GM12865 (cell line): ENCODE data around the gene NAA50.

Source experiments
- DNase-seq: peaks from one replicate; pipeline ENCODE4 v3.0.0; 2010; ENCODE audit warnings: low read depth
- H3K4me3 ChIP-seq: 2 replicates; pipeline ENCODE4 v1.5.1; 2011; ENCODE audit warnings: mild to moderate bottlenecking, low read depth, low read length, control low read depth
- TF ChIP-seq, protein P1 (sequence below): IDR thresholded peaks from 2 replicates; pipeline ENCODE4 v1.5.1; 2011; ENCODE audit warnings: low read length, control low read depth, low read depth, inconsistent platforms; ENCODE audit not compliant: insufficient read depth; ENCODE audit errors: missing control alignments

NAA50 gene

DNA sequence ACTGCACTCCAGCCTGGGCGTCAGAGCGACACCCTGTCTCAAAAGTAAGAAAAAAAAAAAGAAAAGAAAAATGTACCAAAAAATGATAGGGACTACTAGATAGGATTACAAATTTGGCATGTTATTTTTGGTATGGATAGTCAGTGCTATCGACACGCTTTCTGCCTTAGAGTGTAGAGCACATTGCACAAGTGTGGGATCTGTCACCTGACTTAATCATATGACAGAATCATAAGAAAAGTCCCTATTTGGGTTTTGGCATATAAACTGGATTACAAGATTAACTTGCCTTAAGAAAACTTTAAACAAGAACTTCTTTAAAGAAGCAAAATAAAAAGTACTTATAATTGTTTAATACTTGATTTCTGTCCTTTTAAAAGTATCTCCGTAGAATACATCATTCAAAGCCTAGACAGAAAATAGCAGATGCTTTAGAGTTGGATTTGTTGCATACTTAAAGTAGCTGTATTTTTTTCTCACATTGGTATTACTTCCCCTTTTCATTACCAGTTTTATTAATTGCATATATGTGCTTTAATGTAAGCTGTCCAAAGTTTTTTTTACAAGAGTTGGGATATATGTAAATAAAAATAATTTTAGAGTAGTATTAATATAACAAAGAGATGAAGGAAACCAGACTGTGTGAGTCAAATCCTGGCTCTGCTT, 8.6 kb upstream of the NAA50 start:
- no peak overlapping the region for H3K4me3 ChIP-seq
- TF ChIP-seq, protein P1, sequence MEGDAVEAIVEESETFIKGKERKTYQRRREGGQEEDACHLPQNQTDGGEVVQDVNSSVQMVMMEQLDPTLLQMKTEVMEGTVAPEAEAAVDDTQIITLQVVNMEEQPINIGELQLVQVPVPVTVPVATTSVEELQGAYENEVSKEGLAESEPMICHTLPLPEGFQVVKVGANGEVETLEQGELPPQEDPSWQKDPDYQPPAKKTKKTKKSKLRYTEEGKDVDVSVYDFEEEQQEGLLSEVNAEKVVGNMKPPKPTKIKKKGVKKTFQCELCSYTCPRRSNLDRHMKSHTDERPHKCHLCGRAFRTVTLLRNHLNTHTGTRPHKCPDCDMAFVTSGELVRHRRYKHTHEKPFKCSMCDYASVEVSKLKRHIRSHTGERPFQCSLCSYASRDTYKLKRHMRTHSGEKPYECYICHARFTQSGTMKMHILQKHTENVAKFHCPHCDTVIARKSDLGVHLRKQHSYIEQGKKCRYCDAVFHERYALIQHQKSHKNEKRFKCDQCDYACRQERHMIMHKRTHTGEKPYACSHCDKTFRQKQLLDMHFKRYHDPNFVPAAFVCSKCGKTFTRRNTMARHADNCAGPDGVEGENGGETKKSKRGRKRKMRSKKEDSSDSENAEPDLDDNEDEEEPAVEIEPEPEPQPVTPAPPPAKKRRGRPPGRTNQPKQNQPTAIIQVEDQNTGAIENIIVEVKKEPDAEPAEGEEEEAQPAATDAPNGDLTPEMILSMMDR = no peak
- peak; percentile 31 for DNase-seq

DNA sequence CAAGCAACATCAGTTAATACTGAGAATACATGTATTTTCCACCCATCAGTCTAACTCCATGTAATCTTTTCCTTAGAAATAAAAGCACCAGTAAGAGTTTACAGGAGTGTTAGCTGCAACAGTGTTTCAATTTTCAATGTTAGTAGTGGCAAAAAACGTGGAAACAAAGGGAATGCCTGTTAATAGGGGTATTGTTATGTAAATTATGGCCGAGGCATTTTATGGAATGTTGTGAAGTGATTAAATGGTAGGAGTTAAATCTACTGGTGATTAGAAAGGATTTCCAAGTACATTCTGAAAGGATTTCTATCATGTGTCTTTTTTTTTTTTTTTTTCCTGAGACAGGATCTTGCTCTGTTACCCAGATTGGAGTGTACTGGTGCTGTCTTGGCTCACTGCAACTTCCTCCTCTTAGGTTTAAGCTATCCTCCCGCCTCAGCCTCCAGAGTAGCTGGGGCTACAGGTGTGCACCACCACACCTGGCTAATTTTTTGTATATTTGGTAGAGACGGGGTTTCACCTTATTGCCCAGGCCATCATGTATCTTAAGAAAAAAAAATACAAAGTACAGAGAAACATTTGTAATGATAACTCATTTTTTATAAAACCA, 7.4 kb upstream of the NAA50 start:
- DNase-seq = no peak
- TF ChIP-seq, protein P1 = no peak
- H3K4me3 ChIP-seq = no peak overlapping the region

DNA sequence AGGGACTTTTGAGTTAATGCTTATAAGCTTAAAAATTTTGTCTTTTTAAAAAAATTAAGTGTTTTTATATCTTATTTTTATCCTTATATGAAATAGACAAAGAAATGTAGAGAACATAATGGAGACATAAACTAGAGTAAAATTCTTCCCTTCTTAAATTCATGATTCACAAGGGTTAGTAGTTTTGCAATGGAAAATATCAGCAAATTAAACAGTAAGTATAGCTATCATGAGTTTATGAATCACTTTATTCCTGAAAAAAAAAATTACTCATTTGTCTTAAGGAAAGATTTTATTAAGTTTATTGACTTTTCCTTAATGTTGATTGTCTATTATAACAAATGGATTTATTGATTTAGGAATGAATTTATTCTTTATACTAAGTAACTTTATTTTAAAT, 5.1 kb upstream of the NAA50 start:
- no peak for DNase-seq

DNA sequence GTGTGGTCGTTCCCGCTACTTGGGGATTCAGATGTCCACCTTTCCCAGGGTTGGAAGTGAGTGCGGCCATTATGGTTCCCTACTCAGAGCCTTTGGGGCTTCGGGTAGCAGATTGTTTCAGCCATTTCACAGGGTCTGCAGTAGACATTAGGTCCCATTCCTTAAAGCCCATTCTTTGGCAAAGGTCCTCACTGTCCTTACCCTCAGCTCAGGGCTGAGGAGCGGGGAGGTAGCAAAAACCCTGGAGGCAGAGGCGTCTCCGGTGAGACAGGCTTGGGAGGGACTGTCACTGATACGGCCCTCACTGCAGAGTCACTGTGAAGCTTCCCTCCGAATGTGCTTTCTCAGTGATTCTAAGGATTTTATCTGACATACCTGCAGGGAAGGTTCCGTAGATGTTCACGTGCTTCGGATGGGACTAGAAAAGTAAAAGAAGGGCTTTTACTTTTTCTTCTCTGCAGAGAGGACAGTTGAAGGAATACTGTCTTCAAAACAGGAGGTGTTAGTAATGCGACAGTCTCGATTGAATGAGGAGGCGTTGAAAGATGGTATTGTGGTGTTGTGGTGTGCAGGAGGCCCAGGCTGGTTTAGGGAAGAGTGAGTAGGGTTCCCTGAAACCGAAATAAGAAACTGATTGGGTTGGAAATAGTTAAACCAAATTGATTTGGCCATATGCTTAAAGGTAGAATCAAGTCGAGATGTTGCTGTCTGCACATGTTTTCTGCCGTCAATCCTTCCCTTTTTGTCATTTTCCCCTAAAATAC, 1.4 kb upstream of the NAA50 start:
- TF ChIP-seq, protein P1 = no peak
- DNase-seq = peak; percentile 59

More for the DNA sequence above, 5.1 kb upstream of the NAA50 start:
- H3K4me3 ChIP-seq = no peak overlapping the region
- TF ChIP-seq, protein P1 = no peak

DNA sequence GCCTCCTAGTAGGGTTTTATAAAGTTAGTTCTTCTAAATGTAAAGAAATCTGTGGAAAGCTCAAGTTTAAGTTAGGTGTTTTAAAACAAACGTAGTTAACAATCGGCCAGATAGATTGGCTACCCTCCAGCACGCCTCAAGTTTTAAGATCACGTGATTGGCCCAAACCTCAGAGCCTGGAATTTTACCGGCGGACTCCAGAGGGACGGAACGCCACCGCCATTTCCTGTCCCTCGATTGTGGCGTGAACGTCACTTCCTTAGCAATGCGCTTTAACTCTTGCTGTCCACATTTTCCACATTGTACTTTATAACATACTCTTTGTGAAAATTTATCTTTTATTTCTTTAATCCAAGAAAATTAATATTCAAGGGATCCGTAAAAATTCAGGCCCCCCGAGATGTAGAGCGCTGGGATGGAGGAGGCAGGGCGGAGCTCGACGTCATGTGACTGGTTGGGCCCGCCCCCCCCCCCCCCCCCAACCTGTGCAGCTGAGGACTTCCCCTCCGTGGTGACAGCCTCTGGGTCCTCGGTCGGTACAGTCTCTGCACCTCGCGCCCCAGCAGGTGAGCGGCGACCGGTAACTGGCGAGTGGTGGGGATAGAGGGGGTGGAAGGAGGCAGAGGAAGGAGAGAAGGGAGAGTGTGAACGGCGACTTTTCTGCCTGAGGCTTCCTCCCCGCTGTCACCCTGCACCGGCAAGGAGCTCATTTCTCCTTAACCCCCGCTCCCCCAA, 666 bp upstream of the NAA50 start, which contains the start of gene ATP6V1A:
ATP6V1A (plus strand) TSS at position 488 of the 735 bp plus-strand sequence. CDS start 31,719 bp downstream, outside the sequence.
- DNase-seq = peak; percentile 95
- H3K4me3 ChIP-seq = peak within 1 kb of the TSS; percentile 96
- TF ChIP-seq, protein P1 = no peak

More for the DNA sequence above, 1.4 kb upstream of the NAA50 start:
- H3K4me3 ChIP-seq = peak overlapping the region; percentile 96

DNA sequence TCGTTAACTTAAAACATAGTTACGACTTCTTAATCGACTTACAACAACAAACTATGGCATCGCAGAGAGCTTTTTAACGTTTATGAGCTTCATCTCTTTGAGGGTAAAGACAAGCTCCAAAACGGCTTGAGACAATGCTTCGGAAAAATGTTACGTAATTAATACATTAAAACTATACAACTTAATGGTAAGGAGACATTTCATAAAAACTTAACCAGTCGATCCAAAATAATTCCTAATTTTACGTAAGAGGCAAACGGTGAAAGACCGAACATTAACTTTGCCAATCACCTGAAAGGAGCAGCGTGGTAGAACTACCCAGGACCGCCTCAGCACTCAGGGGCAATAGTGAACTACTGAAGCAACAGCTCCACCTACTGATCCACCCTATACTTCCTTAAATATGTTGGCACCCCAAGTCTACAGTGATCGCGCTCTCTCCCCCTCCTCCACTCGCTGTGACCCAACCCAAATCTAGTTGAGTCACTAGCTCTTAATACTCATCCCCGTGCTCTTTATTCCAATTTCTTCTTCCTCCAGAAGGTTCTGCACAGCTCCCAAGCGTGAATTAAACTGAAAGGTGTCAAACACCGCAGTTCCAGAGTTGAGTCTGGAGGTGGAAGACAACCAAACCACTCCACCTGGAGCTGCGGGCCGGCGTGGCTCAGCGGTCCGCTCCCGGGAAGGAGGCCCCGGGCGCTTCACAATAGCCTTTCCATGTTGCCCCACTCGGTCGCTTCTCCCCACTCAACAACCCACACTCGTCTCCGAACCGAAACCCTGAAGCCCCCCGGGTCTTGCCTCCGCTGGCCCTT, 901 bp downstream of the NAA50 start:
- DNase-seq = peak; percentile 90
- H3K4me3 ChIP-seq = peak overlapping the region; percentile 96
- TF ChIP-seq, protein P1 = peak; percentile 72
